HL-60 (cell line): ENCODE measurements around the gene NR4A2.

Experiments used
- GABPA ChIP-seq: IDR thresholded peaks from 2 replicates; pipeline ENCODE4 v1.6.1; 2012; ENCODE audit warnings: low read depth
- POLR2AphosphoS5 ChIP-seq: IDR thresholded peaks from 2 replicates; pipeline ENCODE4 v1.6.1; 2012; ENCODE audit warnings: low read depth
- SPI1 ChIP-seq: IDR thresholded peaks from 2 replicates; pipeline ENCODE4 v1.6.1; 2012; ENCODE audit warnings: low read depth, mild to moderate bottlenecking, borderline replicate concordance
- TF ChIP-seq, protein P1 (sequence below): IDR thresholded peaks from one replicate; pipeline ENCODE4 v1.5.1; 2011; ENCODE audit warnings: low read length, control low read depth, inconsistent platforms; ENCODE audit not compliant: insufficient read depth
- TF ChIP-seq, protein P2 (sequence below): IDR thresholded peaks from 2 replicates; pipeline ENCODE4 v1.6.1; 2012; ENCODE audit warnings: low read depth; ENCODE audit not compliant: insufficient replicate concordance

DNA sequence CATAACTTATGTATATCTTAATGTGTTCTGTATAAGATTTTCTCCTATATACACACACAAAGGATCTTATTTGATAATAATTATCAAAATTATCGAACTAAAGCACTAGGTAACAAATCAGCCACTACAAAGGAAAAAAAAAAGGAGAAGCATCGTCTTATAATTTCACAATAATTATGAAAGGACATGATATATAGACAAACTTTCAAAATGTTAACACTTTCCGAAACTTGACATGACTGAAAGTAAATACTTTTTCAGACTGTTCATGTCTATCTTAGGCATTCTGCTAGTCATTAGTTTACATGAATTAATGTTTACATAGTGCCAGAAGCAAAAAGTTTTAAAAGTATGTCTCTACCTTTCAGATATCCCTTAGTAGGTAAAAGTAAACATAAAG is 7.3 kb upstream of the NR4A2 start:
- TF ChIP-seq, protein P1, sequence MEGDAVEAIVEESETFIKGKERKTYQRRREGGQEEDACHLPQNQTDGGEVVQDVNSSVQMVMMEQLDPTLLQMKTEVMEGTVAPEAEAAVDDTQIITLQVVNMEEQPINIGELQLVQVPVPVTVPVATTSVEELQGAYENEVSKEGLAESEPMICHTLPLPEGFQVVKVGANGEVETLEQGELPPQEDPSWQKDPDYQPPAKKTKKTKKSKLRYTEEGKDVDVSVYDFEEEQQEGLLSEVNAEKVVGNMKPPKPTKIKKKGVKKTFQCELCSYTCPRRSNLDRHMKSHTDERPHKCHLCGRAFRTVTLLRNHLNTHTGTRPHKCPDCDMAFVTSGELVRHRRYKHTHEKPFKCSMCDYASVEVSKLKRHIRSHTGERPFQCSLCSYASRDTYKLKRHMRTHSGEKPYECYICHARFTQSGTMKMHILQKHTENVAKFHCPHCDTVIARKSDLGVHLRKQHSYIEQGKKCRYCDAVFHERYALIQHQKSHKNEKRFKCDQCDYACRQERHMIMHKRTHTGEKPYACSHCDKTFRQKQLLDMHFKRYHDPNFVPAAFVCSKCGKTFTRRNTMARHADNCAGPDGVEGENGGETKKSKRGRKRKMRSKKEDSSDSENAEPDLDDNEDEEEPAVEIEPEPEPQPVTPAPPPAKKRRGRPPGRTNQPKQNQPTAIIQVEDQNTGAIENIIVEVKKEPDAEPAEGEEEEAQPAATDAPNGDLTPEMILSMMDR = no peak
- no peak for TF ChIP-seq POLR2AphosphoS5
- no peak for TF ChIP-seq SPI1
- TF ChIP-seq, protein P2, sequence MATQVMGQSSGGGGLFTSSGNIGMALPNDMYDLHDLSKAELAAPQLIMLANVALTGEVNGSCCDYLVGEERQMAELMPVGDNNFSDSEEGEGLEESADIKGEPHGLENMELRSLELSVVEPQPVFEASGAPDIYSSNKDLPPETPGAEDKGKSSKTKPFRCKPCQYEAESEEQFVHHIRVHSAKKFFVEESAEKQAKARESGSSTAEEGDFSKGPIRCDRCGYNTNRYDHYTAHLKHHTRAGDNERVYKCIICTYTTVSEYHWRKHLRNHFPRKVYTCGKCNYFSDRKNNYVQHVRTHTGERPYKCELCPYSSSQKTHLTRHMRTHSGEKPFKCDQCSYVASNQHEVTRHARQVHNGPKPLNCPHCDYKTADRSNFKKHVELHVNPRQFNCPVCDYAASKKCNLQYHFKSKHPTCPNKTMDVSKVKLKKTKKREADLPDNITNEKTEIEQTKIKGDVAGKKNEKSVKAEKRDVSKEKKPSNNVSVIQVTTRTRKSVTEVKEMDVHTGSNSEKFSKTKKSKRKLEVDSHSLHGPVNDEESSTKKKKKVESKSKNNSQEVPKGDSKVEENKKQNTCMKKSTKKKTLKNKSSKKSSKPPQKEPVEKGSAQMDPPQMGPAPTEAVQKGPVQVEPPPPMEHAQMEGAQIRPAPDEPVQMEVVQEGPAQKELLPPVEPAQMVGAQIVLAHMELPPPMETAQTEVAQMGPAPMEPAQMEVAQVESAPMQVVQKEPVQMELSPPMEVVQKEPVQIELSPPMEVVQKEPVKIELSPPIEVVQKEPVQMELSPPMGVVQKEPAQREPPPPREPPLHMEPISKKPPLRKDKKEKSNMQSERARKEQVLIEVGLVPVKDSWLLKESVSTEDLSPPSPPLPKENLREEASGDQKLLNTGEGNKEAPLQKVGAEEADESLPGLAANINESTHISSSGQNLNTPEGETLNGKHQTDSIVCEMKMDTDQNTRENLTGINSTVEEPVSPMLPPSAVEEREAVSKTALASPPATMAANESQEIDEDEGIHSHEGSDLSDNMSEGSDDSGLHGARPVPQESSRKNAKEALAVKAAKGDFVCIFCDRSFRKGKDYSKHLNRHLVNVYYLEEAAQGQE = no peak
- no peak for TF ChIP-seq GABPA
